HG03378 (cell line): Measurements from ENCODE around the gene GULP1.

Source experiments
- ATAC-seq: cut with Tn5 transposase; IDR thresholded peaks from one replicate; pipeline ENCODE4 v1.9.1; 2021; ENCODE audit warnings: mild to moderate bottlenecking, moderate library complexity; ENCODE audit not compliant: unreplicated experiment

The GULP1 gene

DNA sequence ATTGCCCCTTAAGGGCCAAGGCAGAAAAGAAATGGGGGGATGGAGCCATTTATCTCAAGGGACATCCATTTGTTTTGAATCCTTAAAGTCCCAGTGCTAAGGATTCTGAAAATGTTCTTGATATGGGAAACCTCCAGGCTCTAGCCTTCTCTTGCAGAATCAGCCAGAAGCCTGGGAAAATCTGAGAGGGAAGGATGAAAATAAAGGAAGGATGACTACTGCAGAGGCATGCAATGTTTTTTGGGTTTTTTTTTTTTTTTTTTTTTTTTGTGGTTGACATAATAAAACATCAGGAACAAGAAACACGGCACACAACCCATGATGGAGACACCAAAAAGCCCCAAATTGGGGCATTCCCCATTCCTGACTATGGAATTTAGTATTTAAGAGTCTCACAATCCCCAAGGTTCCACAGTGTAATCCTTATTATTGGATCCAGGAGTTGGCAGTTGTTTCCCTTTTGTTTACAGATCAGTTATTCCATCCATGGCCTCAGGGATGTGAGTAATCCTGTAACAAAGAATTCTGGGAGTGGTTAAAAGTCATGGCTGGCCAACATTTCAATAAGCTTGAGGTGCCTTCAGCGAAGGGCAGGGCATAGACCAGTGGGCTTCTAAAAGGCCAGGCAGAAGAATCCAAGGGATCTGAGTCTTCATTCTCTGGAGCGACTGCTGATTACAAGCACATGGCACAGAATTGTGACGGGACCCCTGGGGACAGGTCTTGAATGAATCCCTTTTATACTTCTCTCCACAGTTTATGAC lies 337.5 kb downstream of the GULP1 start:
- no peak for ATAC-seq

- no peak for ATAC-seq
Measured at GRCh38 chr2:188629753-188630527, 338.3 kb downstream of the GULP1 start.

DNA sequence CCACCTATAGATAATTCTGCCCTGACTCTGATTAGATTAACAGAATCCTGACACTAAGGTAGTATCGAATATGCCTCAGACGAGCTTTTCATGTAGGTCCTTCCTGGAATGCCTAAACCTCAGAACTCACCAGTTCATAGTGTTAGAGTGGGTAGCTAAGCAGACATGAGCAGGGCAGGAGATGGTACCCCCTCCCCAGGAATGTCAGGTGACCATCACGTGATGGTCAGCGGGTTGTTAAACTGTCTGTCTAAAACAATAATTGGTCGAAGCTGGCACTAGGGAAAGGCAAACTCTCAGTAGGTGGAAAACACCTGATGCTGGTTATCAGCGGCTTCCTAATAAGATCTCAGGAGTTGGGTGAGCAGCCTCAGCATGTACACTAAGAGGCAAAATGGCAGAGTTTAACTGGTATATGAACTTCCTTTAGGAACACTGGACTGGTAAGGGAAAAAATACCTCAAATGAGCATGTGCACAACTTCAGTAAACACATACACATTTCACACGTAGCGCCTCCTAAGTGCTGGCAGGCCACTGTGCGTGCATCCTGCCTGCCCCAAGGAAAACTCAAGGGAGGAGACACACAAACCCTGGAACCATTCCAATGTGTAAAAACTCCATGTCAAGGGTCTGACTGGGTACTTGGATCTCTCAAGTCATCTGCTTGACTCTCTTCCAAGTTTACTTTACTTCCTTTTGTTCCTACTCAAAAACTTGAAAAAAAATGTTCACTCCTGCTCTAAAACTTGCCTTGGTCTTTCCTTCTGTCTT lies 339.5 kb downstream of the GULP1 start:
- no peak for ATAC-seq

- ATAC-seq: no peak
Measured at GRCh38 chr2:188634656-188635055, 343.0 kb downstream of the GULP1 start.
